LNCAP (cell line): ENCODE measurements around the gene ARHGAP30.

Experiments
- CTCF ChIP-seq: fragments of 450-650 bp; IDR thresholded peaks from 2 replicates; pipeline ENCODE4 v1.5.1; 2017; ENCODE audit warnings: mild to moderate bottlenecking

Gene ARHGAP30

GRCh38 chr1:161039154-161039545 is 30.5 kb downstream of the ARHGAP30 start:
- TF ChIP-seq CTCF = no peak

GRCh38 chr1:161038523-161039153 is 31.1 kb downstream of the ARHGAP30 start, which contains the start of gene TSTD1:
TSTD1 (minus strand) TSS chr1:161038964; CDS start chr1:161038889, 75 bp downstream.
- no peak for TF ChIP-seq CTCF

GRCh38 chr1:161037661-161038522 is 31.8 kb downstream of the ARHGAP30 start:
- TF ChIP-seq CTCF = no peak

- TF ChIP-seq CTCF = no peak
These were observed 35.9 kb downstream of the ARHGAP30 start for GRCh38 chr1:161033751-161034150.

- no peak for TF ChIP-seq CTCF
These were observed 37.3 kb downstream of the ARHGAP30 start for GRCh38 chr1:161032409-161032808.

GRCh38 chr1:161031874-161032273 is 37.8 kb downstream of the ARHGAP30 start:
- TF ChIP-seq CTCF = no peak

GRCh38 chr1:161021970-161022353 is 47.7 kb downstream of the ARHGAP30 start:
- no peak for TF ChIP-seq CTCF
